RWPE1 (cell line): ENCODE data around the gene AKAP7.

Experiments
- CTCF ChIA-PET: fragments of 350-600 bp; sonication (Branson Sonifier 250); formaldehyde crosslinking; extraction: SDS; loops from one replicate; lab custom pipeline; 2021; lab: Yijun Ruan, JAX
- POLR2A ChIA-PET: fragments of 400-600 bp; formaldehyde crosslinking; extraction: SDS; loops from one replicate; lab custom pipeline; 2020; ENCODE audit warnings: antibody characterized with exemption; ENCODE audit not compliant: low non-redundant PET; lab: Yijun Ruan, JAX
- DNase-seq: peaks from one replicate; pipeline ENCODE4 v3.0.0; 2012; ENCODE audit warnings: low spot score
- H3K27ac ChIP-seq: fragments of 450-650 bp; 2 replicates; pipeline ENCODE4 v1.5.1; 2017
- TF ChIP-seq, protein P1 (sequence below): fragments of 450-650 bp; conservative IDR thresholded peaks from 2 replicates; pipeline ENCODE4 v1.5.1; 2017; ENCODE audit warnings: low read depth, mild to moderate bottlenecking

The AKAP7 gene

DNA sequence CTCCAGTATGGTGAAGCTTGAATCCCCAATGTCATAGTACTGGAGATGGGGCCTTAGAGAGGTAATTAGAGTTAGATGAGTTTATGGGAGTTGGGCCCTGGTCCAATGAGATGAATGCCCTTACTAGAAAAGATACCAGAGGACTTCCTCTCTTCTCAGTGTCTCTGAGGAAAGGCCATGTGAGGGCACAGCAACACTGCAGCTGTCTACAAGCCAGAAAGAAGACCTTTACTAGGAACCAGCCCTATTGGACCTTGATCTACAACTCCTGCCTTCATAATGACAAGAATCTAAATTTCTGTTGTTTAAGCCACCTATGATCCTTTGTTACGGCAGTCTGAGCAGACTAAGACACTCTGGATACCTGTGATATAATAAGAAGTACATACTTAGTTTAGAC, 31.4 kb upstream of the AKAP7 start:
- ChIA-PET POLR2A (no interaction called here), CTCF (interaction anchor here (0.5 to 0.6 kb wide), 2 partner anchors 23 to 152 kb away, joined by 3 read pairs; no protein-coding TSS in a partner anchor)
- DNase-seq = no peak
- no peak overlapping the region for H3K27ac ChIP-seq
- TF ChIP-seq, protein P1, sequence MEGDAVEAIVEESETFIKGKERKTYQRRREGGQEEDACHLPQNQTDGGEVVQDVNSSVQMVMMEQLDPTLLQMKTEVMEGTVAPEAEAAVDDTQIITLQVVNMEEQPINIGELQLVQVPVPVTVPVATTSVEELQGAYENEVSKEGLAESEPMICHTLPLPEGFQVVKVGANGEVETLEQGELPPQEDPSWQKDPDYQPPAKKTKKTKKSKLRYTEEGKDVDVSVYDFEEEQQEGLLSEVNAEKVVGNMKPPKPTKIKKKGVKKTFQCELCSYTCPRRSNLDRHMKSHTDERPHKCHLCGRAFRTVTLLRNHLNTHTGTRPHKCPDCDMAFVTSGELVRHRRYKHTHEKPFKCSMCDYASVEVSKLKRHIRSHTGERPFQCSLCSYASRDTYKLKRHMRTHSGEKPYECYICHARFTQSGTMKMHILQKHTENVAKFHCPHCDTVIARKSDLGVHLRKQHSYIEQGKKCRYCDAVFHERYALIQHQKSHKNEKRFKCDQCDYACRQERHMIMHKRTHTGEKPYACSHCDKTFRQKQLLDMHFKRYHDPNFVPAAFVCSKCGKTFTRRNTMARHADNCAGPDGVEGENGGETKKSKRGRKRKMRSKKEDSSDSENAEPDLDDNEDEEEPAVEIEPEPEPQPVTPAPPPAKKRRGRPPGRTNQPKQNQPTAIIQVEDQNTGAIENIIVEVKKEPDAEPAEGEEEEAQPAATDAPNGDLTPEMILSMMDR = no peak

DNA sequence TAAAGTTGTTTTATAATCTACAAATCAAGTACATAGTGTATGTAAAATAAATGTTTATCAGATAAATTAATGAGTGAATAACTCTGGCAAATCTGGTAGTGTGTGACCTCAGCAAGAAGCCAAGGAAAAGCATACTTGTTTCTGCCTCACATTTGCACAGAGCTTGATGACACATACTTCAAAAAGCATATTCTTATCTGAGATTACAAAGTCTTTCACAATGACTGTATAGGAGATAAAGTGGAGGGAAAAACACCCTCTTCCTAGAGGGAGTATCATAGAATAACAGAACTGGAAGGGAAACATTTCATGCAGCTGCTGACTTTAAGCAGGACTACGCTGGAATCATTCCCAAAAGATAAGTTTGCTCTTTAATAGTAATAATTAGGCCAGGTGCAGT, 28.1 kb upstream of the AKAP7 start:
- DNase-seq = no peak
- TF ChIP-seq, protein P1 = no peak
- ChIA-PET CTCF (interaction anchor here (0.7 kb wide), 1 partner anchor 991 kb away, joined by 3 read pairs; no protein-coding TSS in a partner anchor), POLR2A (no interaction called here)
- H3K27ac ChIP-seq = no peak overlapping the region

DNA sequence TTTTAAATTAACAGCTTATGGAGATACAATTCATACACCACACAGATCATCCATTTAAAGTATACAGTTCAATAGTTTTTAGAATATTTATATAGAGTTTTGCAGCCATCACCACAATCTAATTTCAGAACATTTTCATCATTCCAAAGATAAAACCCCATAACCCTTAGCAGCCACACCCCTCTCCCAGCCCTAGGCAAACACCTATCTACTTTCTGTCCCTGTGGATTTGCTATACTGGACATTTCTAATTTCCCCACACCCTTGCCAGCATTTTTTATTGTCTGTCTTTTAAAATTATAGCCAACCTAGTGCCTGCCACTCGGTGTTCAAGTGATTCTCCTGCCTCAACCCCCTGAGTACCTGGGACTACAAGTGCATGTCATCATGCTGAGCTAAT, 23.0 kb upstream of the AKAP7 start:
- TF ChIP-seq, protein P1 = no peak
- H3K27ac ChIP-seq = no peak overlapping the region
- no peak for DNase-seq
- POLR2A ChIA-PET = no interaction called here
- CTCF ChIA-PET = no interaction called here

DNA sequence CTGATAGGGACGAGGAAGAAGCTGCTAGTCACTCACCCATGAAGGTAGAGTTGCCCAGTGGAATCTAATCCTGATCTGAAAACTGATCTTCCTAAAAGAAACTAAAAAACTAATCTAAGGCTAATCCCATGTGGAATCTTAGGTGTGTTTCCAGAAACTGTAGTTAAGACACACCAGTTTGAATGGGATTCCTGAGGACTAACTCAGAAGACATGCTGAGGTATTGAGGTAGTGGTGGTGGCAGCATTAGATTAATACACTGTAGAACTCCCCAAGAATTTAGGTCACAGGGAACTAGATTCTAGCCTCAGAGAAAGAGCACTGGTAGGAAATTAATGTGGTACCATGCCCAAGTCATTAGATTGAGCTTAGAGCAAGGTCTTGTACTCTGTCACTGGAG, 19.6 kb upstream of the AKAP7 start:
- TF ChIP-seq, protein P1 = no peak
- ChIA-PET POLR2A (no interaction called here), CTCF (interaction anchor here (0.9 to 4.2 kb wide), 2 partner anchors 14 to 230 kb away, joined by 3 to 39 read pairs; no protein-coding TSS in a partner anchor)
- no peak for DNase-seq
- H3K27ac ChIP-seq = no peak overlapping the region

DNA sequence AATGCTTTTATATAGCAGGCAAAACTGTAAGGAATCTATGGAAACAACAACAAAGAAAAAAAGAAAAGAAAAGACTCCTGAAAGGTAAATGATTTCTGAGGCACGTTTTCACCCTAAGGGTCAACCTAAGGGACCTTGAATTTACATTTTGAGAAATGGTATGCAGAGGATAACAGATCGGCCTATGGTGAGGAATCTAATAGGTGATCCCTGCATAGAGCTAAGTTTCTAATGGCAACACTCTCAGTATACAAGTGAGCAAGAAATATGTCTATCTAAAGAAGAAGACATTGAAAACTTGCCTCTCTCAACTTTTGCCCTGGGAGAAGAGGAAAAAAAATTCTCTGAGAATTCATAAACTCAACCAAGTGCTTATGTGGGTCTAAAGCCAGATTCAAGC, 18.9 kb upstream of the AKAP7 start:
- ChIA-PET CTCF (interaction anchor here (0.9 to 4.2 kb wide), 2 partner anchors 13 to 231 kb away, joined by 3 to 39 read pairs; no protein-coding TSS in a partner anchor), POLR2A (no interaction called here)

DNA sequence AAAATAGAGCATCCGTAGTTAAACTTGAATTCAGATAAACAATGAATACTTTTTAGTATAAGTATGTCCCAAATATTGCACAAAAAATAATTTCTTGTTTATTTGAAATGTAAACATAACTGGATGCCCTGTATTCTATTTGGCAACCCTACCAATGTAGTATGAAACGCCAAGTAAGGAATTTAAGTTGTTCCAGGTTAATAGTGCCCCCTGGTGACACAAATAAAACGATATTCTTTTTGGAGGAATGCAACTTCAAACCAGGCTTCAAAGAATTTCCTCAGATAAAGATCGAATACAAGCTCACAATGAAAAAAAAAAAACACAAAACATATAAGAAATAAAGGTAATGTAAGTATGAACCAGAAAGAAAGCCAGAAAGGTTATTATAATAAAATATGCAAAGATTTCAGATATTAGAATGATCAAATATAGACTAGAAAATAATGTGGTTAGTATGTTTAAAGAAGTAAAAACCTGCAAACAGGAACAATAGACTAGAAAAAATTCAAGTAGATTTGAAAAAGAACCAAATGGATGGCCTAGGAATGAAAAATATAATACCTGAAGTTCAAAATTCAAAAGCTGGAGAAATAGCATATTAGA, 18.4 kb upstream of the AKAP7 start:
- peak; percentile 44 for DNase-seq
- ChIA-PET CTCF (interaction anchor here (0.6 to 4.2 kb wide), 6 partner anchors 13 to 353 kb away, joined by 3 to 39 read pairs (median 4); no protein-coding TSS in a partner anchor), POLR2A (no interaction called here)
- TF ChIP-seq, protein P1 = peak; percentile 62
- no peak overlapping the region for H3K27ac ChIP-seq

More for the DNA sequence above, 18.9 kb upstream of the AKAP7 start:
- TF ChIP-seq, protein P1 = no peak
- no peak for DNase-seq
- H3K27ac ChIP-seq = no peak overlapping the region
